ENCODE data around the gene ENDOV.
A peak's percentile ranks its signal among the peaks of the same experiment; 100 is the strongest.

ENDOV gene

DNA sequence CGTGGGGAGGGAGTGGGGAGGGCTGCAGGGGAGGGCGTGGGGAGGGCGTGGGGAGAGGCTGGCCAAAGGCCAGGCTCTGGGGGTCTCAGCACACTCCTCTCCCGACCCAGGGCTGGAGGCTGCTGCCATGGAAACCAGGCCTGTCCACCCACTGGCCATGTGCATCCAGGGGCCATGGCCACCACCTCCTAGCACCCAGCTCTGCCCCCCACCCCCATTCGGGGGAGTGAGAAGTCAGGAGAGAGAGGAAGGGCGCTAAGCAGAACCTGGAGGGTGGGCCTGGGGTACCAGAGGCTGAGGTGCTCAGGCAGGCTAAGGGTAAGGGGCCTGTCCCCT, 29.6 kb downstream of the ENDOV start:
- no peaks in the 10 kb centered on the region for H3K4me1 Mint-ChIP-seq
- H3K4me3 Mint-ChIP-seq: no peak overlapping the region
- H3K9me3 Mint-ChIP-seq: no peaks in the 10 kb centered on the region
- no peaks in the 10 kb centered on the region for H3K36me3 Mint-ChIP-seq
- ATAC-seq (no peak), DNase-seq (ENCODE audit: low spot score in 2 of 2) (no peak)
- no peak overlapping the region for H3K27ac Mint-ChIP-seq

- Mint-ChIP-seq H3K27ac (no peak overlapping the region), H3K4me1 (no peaks in the 10 kb centered on the region), H3K9me3 (no peaks in the 10 kb centered on the region), H3K4me3 (no peak overlapping the region), H3K36me3 (no peaks in the 10 kb centered on the region)
- no peak for DNase-seq (ENCODE audit: low spot score in 2 of 2)
- no peak for ATAC-seq
Observed at GRCh38 chr17:80445007-80445725, 30.2 kb downstream of the ENDOV start.

DNA sequence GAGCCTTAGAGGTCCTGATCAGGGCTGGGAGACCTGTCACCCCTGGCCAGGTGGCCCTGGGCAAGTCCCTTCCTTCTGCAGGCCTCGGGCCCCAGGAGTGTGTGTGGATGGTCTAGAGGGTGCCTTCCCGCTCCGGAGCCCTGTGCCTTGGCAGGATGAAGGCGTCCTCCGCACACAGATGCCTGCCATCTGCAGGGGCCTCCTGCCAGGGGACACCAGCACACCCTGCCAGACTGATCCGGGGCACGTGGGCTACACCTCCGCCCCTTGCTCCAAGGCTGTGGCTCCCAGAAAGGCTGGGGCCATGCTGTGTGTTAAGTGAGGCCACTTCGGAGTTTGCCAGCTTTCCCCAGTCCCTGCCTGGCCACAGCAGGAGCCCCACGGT, 30.8 kb downstream of the ENDOV start:
- Mint-ChIP-seq H3K36me3 (no peaks in the 10 kb centered on the region), H3K27ac (no peak overlapping the region), H3K4me3 (no peak overlapping the region), H3K4me1 (no peaks in the 10 kb centered on the region), H3K9me3 (no peaks in the 10 kb centered on the region)
- no peak for ATAC-seq
- no peak for DNase-seq (ENCODE audit: low spot score in 2 of 2)

DNA sequence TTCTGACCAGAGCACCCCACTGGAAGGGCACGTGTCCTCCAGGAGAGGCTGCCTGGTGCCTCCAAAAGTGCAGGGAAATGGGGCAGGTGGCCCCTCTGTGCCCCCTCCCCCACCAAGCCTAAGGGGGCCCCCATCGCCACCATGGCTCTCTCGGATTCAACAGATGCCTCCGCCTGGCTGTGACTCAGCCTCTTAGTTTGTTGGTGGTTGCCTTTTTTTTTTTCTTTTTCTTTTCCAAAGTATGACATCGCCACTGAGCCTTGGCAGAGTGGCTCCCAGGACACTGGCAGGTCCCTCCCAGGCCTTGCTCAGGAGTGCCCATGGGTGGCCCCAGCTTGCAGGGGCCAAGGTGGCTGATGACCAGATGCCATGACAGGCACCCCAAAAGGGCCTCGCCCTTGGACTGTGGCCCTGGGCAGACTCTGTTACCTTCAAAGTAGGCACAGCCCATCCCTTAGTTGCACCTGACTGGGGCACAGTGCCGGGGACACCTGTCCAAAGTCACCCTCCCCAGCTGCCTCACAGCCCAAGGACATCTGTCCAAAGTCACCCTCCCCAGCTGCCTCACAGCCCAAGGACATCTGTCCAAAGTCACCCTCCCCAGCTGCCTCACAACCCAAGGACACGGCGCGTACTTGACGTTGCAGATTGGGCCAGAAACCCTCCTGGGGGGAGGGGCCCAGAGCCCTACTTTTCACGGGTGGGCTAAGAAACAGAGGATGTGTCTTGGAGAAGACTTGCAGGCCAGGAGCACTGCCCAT, 31.9 kb downstream of the ENDOV start:
- Mint-ChIP-seq H3K36me3 (no peaks in the 10 kb centered on the region), H3K4me1 (no peaks in the 10 kb centered on the region), H3K9me3 (no peaks in the 10 kb centered on the region), H3K27ac (no peak overlapping the region), H3K4me3 (no peak overlapping the region)
- DNase-seq (ENCODE audit: low spot score in 2 of 2) (no peak), ATAC-seq (no peak)

- DNase-seq (ENCODE audit: low spot score in 2 of 2) (no peak), ATAC-seq (peak; percentile 23)
- no peaks in the 10 kb centered on the region for H3K4me1 Mint-ChIP-seq
- no peaks in the 10 kb centered on the region for H3K36me3 Mint-ChIP-seq
- no peaks in the 10 kb centered on the region for H3K9me3 Mint-ChIP-seq
- H3K4me3 Mint-ChIP-seq: no peak overlapping the region
- H3K27ac Mint-ChIP-seq: no peak overlapping the region
Observed at GRCh38 chr17:80447790-80448189, 32.8 kb downstream of the ENDOV start.

- H3K27ac Mint-ChIP-seq: no peak overlapping the region
- no peak for ATAC-seq
- H3K36me3 Mint-ChIP-seq: no peaks in the 10 kb centered on the region
Observed at GRCh38 chr17:80449194-80449929, 34.4 kb downstream of the ENDOV start.

DNA sequence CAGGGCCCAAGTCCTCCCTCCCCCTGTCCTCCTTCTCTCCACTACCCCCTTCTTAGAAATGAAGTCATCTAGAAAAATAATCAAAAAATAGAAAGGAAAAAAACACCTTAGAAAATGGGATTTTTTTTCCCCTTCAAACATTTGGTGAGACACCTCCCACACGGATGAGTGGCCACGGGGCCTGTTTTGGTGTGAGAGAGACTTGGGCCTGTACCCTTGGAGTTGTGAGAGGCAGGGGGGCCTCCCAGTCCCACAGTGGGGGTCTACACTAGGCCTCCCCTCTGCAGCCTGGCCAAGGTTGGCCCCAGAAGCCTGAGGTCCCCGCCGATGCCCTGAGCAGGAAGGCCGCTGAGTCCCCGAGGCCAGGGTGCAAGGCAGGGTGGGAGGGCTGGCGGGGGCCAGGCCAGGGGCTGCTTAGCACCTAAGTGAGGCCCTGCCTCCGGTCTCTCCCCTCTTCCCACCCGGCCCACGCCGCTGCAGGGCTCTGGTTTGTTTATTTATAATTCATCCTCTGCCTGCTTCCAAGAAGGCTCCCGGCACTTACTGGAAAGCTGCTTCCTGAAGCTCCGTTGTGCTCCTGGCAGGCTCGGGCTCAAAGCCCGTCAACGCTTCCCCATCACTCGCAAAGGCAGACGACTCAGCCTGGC, 35.1 kb downstream of the ENDOV start:
- Mint-ChIP-seq H3K9me3 (no peaks in the 10 kb centered on the region), H3K36me3 (peaks cover 3% of the 10 kb centered on the region), H3K4me1 (peaks cover 10% of the 10 kb centered on the region), H3K4me3 (no peak overlapping the region), H3K27ac (peak overlapping the region; percentile 45)
- ATAC-seq (no peak), DNase-seq (ENCODE audit: low spot score in 2 of 2) (no peak)

More at GRCh38 chr17:80449194-80449929, 34.4 kb downstream of the ENDOV start:
- Mint-ChIP-seq H3K9me3 (no peaks in the 10 kb centered on the region), H3K4me3 (no peak overlapping the region), H3K4me1 (peaks cover 9% of the 10 kb centered on the region)
- DNase-seq (ENCODE audit: low spot score in 2 of 2): no peak

- H3K4me3 Mint-ChIP-seq: no peak overlapping the region
- no peaks in the 10 kb centered on the region for H3K9me3 Mint-ChIP-seq
- peak overlapping the region; percentile 45 for H3K27ac Mint-ChIP-seq
- peaks cover 12% of the 10 kb centered on the region for H3K36me3 Mint-ChIP-seq
- H3K4me1 Mint-ChIP-seq: peaks cover 19% of the 10 kb centered on the region
- no peak for DNase-seq (ENCODE audit: low spot score in 2 of 2)
- no peak for ATAC-seq
Observed at GRCh38 chr17:80451104-80451775, 36.3 kb downstream of the ENDOV start.

DNA sequence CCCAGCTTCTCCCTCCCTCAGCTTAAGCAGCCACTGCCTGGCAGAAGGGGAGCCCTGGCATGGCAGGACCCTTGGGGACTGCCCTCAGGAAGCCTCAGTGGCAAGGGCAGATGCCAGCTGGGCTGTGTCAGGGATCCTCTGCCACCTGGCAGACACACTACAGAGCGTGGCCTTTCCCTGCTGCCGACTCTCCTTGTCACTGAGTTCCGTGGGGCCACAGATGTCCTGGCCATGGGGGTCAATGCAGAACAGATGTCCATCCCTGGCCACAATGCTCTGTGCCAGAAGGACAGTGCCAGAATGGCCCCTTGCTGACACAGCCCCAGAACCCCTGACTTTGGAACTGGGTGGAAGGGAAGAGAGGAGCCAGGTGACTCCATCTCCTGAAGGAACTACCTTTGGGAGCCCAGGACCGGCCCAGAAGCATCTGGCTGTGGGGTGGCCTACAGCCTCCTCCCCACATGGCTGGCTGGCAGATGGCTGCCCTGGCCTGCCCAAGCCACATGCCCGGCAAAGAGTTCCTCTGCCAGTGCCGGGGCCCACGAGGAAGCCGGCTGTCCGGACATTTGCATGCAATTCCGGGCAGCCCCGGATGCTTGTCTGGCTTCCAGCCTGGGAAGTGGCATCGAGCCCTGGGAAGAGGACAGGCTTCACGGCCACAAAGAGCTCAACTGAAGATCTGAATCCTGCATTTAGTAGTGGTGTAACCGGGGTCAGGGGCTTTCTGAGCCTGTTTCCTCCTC, 37.4 kb downstream of the ENDOV start:
- ATAC-seq (no peak), DNase-seq (ENCODE audit: low spot score in 2 of 2) (no peak)
- no peak overlapping the region for H3K27ac Mint-ChIP-seq
- H3K9me3 Mint-ChIP-seq: no peaks in the 10 kb centered on the region
- H3K4me1 Mint-ChIP-seq: peaks cover 29% of the 10 kb centered on the region
- H3K36me3 Mint-ChIP-seq: peaks cover 12% of the 10 kb centered on the region
- peak overlapping the region; percentile 92 for H3K4me3 Mint-ChIP-seq

DNA sequence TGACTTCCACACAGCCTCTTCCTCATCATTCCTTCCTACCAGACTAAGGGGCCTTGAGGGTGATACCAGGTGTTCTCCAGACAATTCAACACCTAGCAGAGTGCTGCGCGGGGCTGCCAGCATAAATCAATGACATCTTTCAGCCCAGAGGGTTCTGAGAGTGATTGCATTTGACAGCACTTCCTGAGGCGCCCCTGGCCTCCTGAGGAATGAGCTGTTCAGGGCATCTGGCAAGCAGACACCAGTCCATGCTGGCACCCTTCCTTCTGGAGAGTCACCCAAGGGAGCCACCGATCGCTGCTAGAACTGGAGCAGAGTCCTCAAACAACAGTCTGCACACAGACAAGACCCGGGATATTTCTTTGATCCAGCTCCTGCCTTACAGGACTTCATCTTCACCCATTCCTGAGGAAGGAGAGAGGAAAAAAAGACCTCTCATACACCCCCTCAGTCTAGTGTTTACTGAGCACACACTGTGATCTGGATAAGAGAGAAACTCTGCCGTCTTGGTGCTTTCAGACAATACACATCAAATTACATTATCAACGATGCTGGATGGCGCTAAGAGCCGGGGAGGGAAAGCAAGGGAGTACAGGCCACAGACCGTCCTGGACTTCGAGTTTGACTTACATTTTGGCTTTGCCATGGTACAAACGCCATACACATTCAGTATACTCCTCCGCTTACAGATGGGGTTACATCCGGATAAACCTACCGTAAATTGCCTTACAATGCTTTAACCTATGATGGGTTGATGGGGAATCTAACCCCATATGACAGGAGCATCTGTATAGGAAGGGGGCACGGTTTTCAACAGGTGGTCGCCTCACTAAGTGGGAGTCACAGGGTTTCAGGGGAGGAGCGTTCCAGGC, 38.4 kb downstream of the ENDOV start:
- Mint-ChIP-seq H3K4me1 (peaks cover 36% of the 10 kb centered on the region), H3K36me3 (peaks cover 12% of the 10 kb centered on the region)

DNA sequence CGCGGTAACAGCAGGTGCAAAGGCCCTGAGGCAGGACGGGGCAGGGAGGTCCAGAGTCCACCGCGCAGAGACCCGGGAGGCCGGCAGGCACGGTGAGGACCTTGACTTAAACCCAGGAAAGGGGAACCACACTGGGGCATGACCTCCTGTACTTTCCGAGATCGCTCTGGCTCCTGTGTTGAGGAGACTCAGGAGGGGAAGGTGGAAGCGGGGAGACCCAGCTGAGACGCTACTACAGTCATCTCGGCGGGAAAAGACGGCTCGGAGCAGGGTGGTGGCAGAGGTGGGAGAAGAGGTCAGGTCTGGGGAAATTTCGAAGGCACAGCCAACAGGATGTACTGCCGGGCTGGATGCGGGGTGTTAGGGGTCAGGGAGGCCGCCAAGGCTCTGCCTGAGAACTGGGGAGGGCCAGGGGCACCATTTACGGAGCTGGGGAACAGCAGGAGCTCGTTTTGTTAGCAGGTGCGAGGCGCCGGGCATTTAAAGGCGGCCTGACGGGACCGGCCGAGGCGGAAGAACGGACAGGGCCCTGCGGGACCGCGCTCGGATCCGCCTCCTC, 39.1 kb downstream of the ENDOV start:
- Mint-ChIP-seq H3K36me3 (peaks cover 12% of the 10 kb centered on the region), H3K4me1 (peaks cover 36% of the 10 kb centered on the region), H3K27ac (peak overlapping the region; percentile 98), H3K4me3 (peak overlapping the region; percentile 92), H3K9me3 (no peaks in the 10 kb centered on the region)
- DNase-seq (ENCODE audit: low spot score in 2 of 2) (no peak), ATAC-seq (no peak)

More for the DNA sequence above, 38.4 kb downstream of the ENDOV start:
- Mint-ChIP-seq H3K4me3 (peak overlapping the region; percentile 92), H3K9me3 (no peaks in the 10 kb centered on the region), H3K27ac (peak overlapping the region; percentile 98)
- DNase-seq (ENCODE audit: low spot score in 2 of 2) (no peak), ATAC-seq (no peak)

GRCh38 chr17:80454557-80455335, 39.8 kb downstream of the ENDOV start:
- ATAC-seq (peak; percentile 94), DNase-seq (ENCODE audit: low spot score in 2 of 2) (peak; percentile 96 to 98)
- Mint-ChIP-seq H3K27ac (peak overlapping the region; percentile 98), H3K4me3 (peak overlapping the region; percentile 92), H3K4me1 (peaks cover 36% of the 10 kb centered on the region), H3K9me3 (no peaks in the 10 kb centered on the region), H3K36me3 (peaks cover 12% of the 10 kb centered on the region)

DNA sequence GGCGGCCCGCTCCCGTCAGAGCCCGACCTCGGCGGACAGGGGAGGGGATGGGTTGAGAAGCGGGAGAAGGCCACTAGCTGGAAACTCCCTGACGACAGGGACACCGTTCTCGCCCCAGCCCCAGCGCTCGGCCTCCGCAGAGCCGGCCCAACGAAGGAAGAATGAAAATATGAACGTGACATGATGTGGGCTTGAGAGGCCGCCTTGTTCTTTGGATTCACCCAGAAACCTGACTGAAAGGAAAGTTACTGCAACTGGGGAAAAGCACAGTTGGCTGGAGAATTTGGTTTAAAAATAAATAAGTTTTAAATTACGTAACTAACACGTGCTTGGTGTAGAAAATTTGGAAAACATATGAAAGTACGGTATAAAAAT, 40.4 kb downstream of the ENDOV start:
- Mint-ChIP-seq H3K4me1 (peaks cover 36% of the 10 kb centered on the region), H3K4me3 (peak overlapping the region; percentile 92), H3K27ac (peak overlapping the region; percentile 98), H3K9me3 (no peaks in the 10 kb centered on the region), H3K36me3 (peaks cover 12% of the 10 kb centered on the region)
- DNase-seq (ENCODE audit: low spot score in 2 of 2): no peak
- peak; percentile 38 for ATAC-seq

All from stimulated activated effector memory CD8-positive, alpha-beta T cell treated with anti-CD3 and anti-CD28 coated beads, Interleukin-12 subunit alpha, Interleukin-12 subunit beta, amount 100 ng/mL, for 72 hours (primary cell).